Mucosa of descending colon (tissue), 3 donors: ENCODE measurements around the gene VPS13C. TPM values are rescaled to one million over a fixed set of nuclear protein-coding genes. Genes with fewer than 3 reads are reported as not detected.

ENCODE experiments used
- ATAC-seq: fragments of 200-7000 bp; cut with Tn5 transposase; one replicate; pipeline ENCODE4 v1.9.1; 2020; ENCODE audit warnings: mild to moderate bottlenecking, moderate library complexity
- DNase-seq, 3 donors: peaks; one replicate each; pipeline ENCODE4 v3.0.0-alpha.2; 2020
- H3K36me3 ChIP-seq: fragments of 200-600 bp; one replicate; pipeline ENCODE4 v1.8.0; 2021; ENCODE audit warnings: low read depth, mild to moderate bottlenecking
- H3K4me1 ChIP-seq: fragments of 200-600 bp; one replicate; pipeline ENCODE4 v1.8.0; 2021; ENCODE audit warnings: low read depth, mild to moderate bottlenecking
- H3K4me3 ChIP-seq: fragments of 200-600 bp; one replicate; pipeline ENCODE4 v1.8.0; 2021; ENCODE audit warnings: mild to moderate bottlenecking
- H3K9me3 ChIP-seq: fragments of 200-600 bp; one replicate; pipeline ENCODE4 v1.8.0; 2021; ENCODE audit warnings: mild to moderate bottlenecking
- intact Hi-C, 2 donors: fragments of 100-400 bp; cut with DNase I in 1 of 2; cut with micrococcal nuclease in 1 of 2; formaldehyde crosslinking; loops; one replicate each; pipeline versions ENCODE4 v1.11.0 to v1.11.1; 2022; cut with DNase I, micrococcal nuclease
- total RNA-seq, 3 donors: library from RNA; stranded (reverse); fragmentation: NEBNext Ultra II Directional in 2 of 3; extraction: Animal tissue kit (Norgen Biotek cat#: 25700) in 2 of 3; gene quantifications; one replicate each; pipeline versions ENCODE4 v1.2.1 to v1.2.4, GENCODE V29; 2021 to 2023
- TF ChIP-seq, protein P1 (sequence below): fragments of 200-600 bp; IDR thresholded peaks from one replicate; pipeline ENCODE4 v1.8.0; 2022; ENCODE audit warnings: antibody characterized with exemption, mild to moderate bottlenecking
- donor health status: DM: no; HTN: no; CAD: no; lungs with moderate emphysema.
- donor health status: DM: no; HTN: no; CAD: no.
- donor health status: DM: no; HTN: yes; CAD: no.

VPS13C gene
- total RNA-seq, 3 donors from 2014 or later: 51.0 to 76.1 (median 57.1) TPM

DNA sequence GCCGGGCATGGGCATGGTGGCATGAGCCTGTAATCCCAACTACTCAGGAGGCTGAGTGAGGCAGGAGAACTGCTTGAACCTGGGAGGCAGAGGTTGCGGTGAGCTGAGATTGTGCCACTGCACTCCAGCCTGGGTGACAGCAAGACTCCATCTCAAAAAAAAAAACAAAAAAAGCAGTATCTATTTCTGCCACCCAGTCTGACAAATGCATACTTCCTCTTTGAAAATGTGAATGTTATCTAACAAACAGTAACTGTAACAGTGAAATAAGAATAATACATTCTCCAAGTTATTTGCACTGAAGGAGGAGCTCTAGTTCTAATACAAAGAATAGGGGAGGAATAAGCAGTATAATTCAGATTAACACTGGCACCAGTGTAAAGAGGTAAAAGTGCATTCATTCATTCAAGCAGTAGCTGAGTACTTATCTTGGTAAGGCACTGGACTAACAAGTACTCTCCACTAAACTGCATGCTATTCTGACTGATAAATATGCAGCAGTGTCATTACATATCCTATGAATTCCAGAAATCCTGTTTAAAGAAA, 12.9 kb downstream of the VPS13C start:
- intact Hi-C loops: no loop called here

GRCh38 chr15:62046078-62046743, 14.0 kb downstream of the VPS13C start:
- intact Hi-C loops: no loop called here
- Histone ChIP-seq H3K4me3 (no peak overlapping the region), H3K36me3 (no peaks in the 10 kb centered on the region), H3K9me3 (no peaks in the 10 kb centered on the region), H3K4me1 (peaks cover 5% of the 10 kb centered on the region)
- TF ChIP-seq, protein P1, sequence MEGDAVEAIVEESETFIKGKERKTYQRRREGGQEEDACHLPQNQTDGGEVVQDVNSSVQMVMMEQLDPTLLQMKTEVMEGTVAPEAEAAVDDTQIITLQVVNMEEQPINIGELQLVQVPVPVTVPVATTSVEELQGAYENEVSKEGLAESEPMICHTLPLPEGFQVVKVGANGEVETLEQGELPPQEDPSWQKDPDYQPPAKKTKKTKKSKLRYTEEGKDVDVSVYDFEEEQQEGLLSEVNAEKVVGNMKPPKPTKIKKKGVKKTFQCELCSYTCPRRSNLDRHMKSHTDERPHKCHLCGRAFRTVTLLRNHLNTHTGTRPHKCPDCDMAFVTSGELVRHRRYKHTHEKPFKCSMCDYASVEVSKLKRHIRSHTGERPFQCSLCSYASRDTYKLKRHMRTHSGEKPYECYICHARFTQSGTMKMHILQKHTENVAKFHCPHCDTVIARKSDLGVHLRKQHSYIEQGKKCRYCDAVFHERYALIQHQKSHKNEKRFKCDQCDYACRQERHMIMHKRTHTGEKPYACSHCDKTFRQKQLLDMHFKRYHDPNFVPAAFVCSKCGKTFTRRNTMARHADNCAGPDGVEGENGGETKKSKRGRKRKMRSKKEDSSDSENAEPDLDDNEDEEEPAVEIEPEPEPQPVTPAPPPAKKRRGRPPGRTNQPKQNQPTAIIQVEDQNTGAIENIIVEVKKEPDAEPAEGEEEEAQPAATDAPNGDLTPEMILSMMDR: no peak
- ATAC-seq (peak; percentile 42), DNase-seq (no peak)

More for the DNA sequence above, 12.9 kb downstream of the VPS13C start:
- no peak overlapping the region for H3K4me3 ChIP-seq
- no peak for ATAC-seq
- no peaks in the 10 kb centered on the region for H3K9me3 ChIP-seq
- TF ChIP-seq, protein P1: no peak
- peaks cover 5% of the 10 kb centered on the region for H3K4me1 ChIP-seq
- DNase-seq: no peak
- H3K36me3 ChIP-seq: no peaks in the 10 kb centered on the region

- no peak for ATAC-seq
- Histone ChIP-seq H3K36me3 (no peaks in the 10 kb centered on the region), H3K4me1 (no peaks in the 10 kb centered on the region), H3K4me3 (no peak overlapping the region), H3K9me3 (no peaks in the 10 kb centered on the region)
- intact Hi-C loops: no loop called here
- TF ChIP-seq, protein P1: no peak
- DNase-seq: no peak
These were observed 24.9 kb downstream of the VPS13C start for GRCh38 chr15:62035256-62035924.

- Histone ChIP-seq H3K4me1 (no peaks in the 10 kb centered on the region), H3K4me3 (no peak overlapping the region), H3K36me3 (no peaks in the 10 kb centered on the region), H3K9me3 (no peaks in the 10 kb centered on the region)
- intact Hi-C loops: no loop called here
- ATAC-seq: no peak
- DNase-seq: no peak
- TF ChIP-seq, protein P1: no peak
These were observed 32.3 kb downstream of the VPS13C start for GRCh38 chr15:62027916-62028315.

DNA sequence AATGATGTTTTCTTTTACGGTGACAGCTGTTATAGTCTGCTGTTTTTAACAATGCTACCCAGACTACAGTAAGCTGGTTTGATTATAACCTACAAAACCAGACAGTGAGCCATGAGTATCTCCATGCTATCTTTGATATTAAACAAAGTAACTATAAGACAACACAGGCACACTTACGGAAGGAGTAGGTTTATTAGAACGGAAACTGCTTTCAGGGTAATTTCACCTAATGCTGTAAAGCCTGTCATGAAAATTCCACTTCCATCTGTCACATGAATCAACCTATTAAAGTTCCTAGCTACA, 33.0 kb downstream of the VPS13C start:
- TF ChIP-seq, protein P1: no peak
- no peaks in the 10 kb centered on the region for H3K36me3 ChIP-seq
- no peaks in the 10 kb centered on the region for H3K4me1 ChIP-seq
- ATAC-seq (no peak), DNase-seq (no peak)
- no peak overlapping the region for H3K4me3 ChIP-seq
- no peaks in the 10 kb centered on the region for H3K9me3 ChIP-seq
- intact Hi-C loops: no loop called here
